GM19240 (cell line): ENCODE results near the gene ANO8.

Source experiments
- DNase-seq: peaks from one replicate; pipeline ENCODE4 v3.0.0; 2011; ENCODE audit warnings: low spot score; ENCODE audit not compliant: insufficient read length

Gene ANO8

GRCh38 chr19:17346109-17346671, 11.5 kb upstream of the ANO8 start:
- DNase-seq: peak; percentile 85

- no peak for DNase-seq
Observed at GRCh38 chr19:17341845-17342244, 7.2 kb upstream of the ANO8 start.

- no peak for DNase-seq
Observed at GRCh38 chr19:17341386-17341785, 6.7 kb upstream of the ANO8 start.

GRCh38 chr19:17340871-17341357, 6.3 kb upstream of the ANO8 start:
- no peak for DNase-seq

- DNase-seq: no peak
Observed at GRCh38 chr19:17340302-17340870, 5.7 kb upstream of the ANO8 start.

- DNase-seq: no peak
Observed at GRCh38 chr19:17339088-17339741, 4.6 kb upstream of the ANO8 start.

- DNase-seq: no peak
Observed at GRCh38 chr19:17338433-17339078, 3.9 kb upstream of the ANO8 start.

GRCh38 chr19:17337675-17338432, 3.2 kb upstream of the ANO8 start:
- DNase-seq: no peak

GRCh38 chr19:17336872-17337674, 2.4 kb upstream of the ANO8 start, which contains the start of gene GTPBP3:
GTPBP3 (plus strand) TSS chr19:17337553; CDS start chr19:17337612, 59 bp downstream.
- peak; percentile 97 for DNase-seq

- DNase-seq: no peak
Observed at GRCh38 chr19:17335575-17335974, 920 bp upstream of the ANO8 start.

- peak; percentile 66 for DNase-seq
Observed at GRCh38 chr19:17333611-17334413, 843 bp downstream of the ANO8 start.

- DNase-seq: no peak
Observed at GRCh38 chr19:17332677-17333581, 1.7 kb downstream of the ANO8 start.

- DNase-seq: no peak
Observed at GRCh38 chr19:17332360-17332676, 2.3 kb downstream of the ANO8 start.

GRCh38 chr19:17331045-17331558, 3.6 kb downstream of the ANO8 start:
- no peak for DNase-seq

GRCh38 chr19:17330262-17331044, 4.2 kb downstream of the ANO8 start:
- no peak for DNase-seq

GRCh38 chr19:17329366-17330261, 5.0 kb downstream of the ANO8 start:
- no peak for DNase-seq
